DOHH2 (cell line): Measurements from ENCODE around the gene DNASE1.
"Not testable (repeated sequence)": the region's sequence is repeated elsewhere in the genome, so short reads cannot be mapped to it uniquely, and the experiment has no call there.

Source experiments
- H3F3A ChIP-seq: fragments of 200-600 bp; sonication (generic), shearing (Covaris generic); 2 replicates; pipeline ENCODE4 v1.6.0; 2016; ENCODE audit warnings: antibody characterized with exemption, mild to moderate bottlenecking; ENCODE audit not compliant: control insufficient read depth, insufficient read depth
- H3K27ac ChIP-seq: fragments of 200-600 bp; sonication (generic); 2 replicates; pipeline ENCODE4 v1.5.1; 2014; ENCODE audit warnings: low read depth, mild to moderate bottlenecking, low read length, moderate library complexity
- H3K27me3 ChIP-seq: fragments of 200-600 bp; sonication (generic); 2 replicates; pipeline ENCODE4 v1.6.1; 2014; ENCODE audit warnings: mild to moderate bottlenecking, low read length, mixed read lengths; ENCODE audit not compliant: control insufficient read depth
- H3K36me3 ChIP-seq: fragments of 200-600 bp; sonication (generic); 2 replicates; pipeline ENCODE4 v1.6.1; 2014; ENCODE audit warnings: mild to moderate bottlenecking, low read length, moderate library complexity, mixed read lengths; ENCODE audit not compliant: control insufficient read depth
- H3K4me1 ChIP-seq: fragments of 200-600 bp; sonication (generic); 2 replicates; pipeline ENCODE4 v1.6.1; 2014; ENCODE audit warnings: mild to moderate bottlenecking, low read length, mixed read lengths; ENCODE audit not compliant: control insufficient read depth
- H3K4me2 ChIP-seq: fragments of 200-600 bp; sonication (generic); 2 replicates; pipeline ENCODE4 v1.6.0; 2014; ENCODE audit warnings: mild to moderate bottlenecking, low read length, moderate library complexity
- H3K4me3 ChIP-seq: fragments of 200-600 bp; sonication (generic); 2 replicates; pipeline ENCODE4 v1.5.1; 2014; ENCODE audit warnings: mild to moderate bottlenecking, low read length, mixed read lengths
- H3K79me2 ChIP-seq: fragments of 200-600 bp; sonication (generic); 2 replicates; pipeline ENCODE4 v1.6.1; 2014; ENCODE audit warnings: mild to moderate bottlenecking, low read length, mixed read lengths; ENCODE audit not compliant: control insufficient read depth
- H3K9me2 ChIP-seq: fragments of 200-600 bp; sonication (generic); replicated peaks from 2 replicates; pipeline ENCODE4 v1.6.1; 2014; ENCODE audit warnings: mild to moderate bottlenecking, low read length, mixed read lengths; ENCODE audit not compliant: control insufficient read depth
- H3K9me3 ChIP-seq: fragments of 200-600 bp; sonication (generic); 2 replicates; pipeline ENCODE4 v1.6.1; 2014; ENCODE audit warnings: antibody characterized with exemption, low read length, mixed read lengths; ENCODE audit not compliant: control insufficient read depth, insufficient read depth
- H4K20me1 ChIP-seq: fragments of 200-600 bp; sonication (generic); 2 replicates; pipeline ENCODE4 v1.6.0; 2014; ENCODE audit warnings: low read depth, mild to moderate bottlenecking, antibody characterized with exemption, low read length, moderate library complexity; ENCODE audit not compliant: control insufficient read depth, insufficient read depth
- EZH2phosphoT487 ChIP-seq: fragments of 200-600 bp; sonication (generic); IDR thresholded peaks from 2 replicates; pipeline ENCODE4 v1.6.1; 2017; ENCODE audit warnings: borderline replicate concordance, mild to moderate bottlenecking, antibody characterized with exemption, low read length, moderate library complexity, mixed read lengths
- TF ChIP-seq, protein P1 (sequence below): fragments of 200-600 bp; sonication (generic); IDR thresholded peaks from one replicate; pipeline ENCODE4 v1.5.1; 2014; ENCODE audit warnings: antibody characterized with exemption, mild to moderate bottlenecking, low read depth, low read length; ENCODE audit not compliant: poor library complexity, severe bottlenecking

The DNASE1 gene

DNA sequence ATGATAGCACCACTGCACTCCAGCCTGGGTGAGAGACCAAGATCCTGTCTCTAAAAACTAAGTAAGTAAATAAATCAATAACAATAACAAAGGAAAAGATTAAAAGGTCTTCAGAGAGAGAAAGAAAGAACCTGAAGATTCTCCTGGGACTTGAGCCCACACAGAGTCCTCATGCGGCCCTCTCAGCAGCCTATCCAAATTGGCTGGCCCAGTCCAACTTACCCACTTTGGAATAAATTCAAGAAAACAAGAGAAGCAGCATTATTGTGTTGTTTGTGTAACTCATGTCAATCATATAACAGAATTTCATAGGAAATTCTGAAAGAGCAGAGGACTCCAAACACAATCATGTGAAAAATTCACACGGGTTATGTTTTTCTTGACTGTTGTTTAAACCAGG is 46.9 kb upstream of the DNASE1 start:
- Histone ChIP-seq H3F3A (peaks cover 24% of the 10 kb centered on the region), H4K20me1 (no peaks in the 10 kb centered on the region), H3K4me1 (peaks cover 47% of the 10 kb centered on the region), H3K79me2 (peaks cover 64% of the 10 kb centered on the region), H3K4me3 (peak overlapping the region; percentile 68), H3K27ac (peak overlapping the region; percentile 86), H3K9me3 (peaks cover 9% of the 10 kb centered on the region; the same call in 1 of the 2 replicates), H3K36me3 (peaks cover 75% of the 10 kb centered on the region), H3K9me2 (no peaks in the 10 kb centered on the region), H3K4me2 (peak overlapping the region; percentile 78), H3K27me3 (no peaks in the 10 kb centered on the region)
- no peak for TF ChIP-seq EZH2phosphoT487
- TF ChIP-seq, protein P1, sequence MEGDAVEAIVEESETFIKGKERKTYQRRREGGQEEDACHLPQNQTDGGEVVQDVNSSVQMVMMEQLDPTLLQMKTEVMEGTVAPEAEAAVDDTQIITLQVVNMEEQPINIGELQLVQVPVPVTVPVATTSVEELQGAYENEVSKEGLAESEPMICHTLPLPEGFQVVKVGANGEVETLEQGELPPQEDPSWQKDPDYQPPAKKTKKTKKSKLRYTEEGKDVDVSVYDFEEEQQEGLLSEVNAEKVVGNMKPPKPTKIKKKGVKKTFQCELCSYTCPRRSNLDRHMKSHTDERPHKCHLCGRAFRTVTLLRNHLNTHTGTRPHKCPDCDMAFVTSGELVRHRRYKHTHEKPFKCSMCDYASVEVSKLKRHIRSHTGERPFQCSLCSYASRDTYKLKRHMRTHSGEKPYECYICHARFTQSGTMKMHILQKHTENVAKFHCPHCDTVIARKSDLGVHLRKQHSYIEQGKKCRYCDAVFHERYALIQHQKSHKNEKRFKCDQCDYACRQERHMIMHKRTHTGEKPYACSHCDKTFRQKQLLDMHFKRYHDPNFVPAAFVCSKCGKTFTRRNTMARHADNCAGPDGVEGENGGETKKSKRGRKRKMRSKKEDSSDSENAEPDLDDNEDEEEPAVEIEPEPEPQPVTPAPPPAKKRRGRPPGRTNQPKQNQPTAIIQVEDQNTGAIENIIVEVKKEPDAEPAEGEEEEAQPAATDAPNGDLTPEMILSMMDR, result no peak

DNA sequence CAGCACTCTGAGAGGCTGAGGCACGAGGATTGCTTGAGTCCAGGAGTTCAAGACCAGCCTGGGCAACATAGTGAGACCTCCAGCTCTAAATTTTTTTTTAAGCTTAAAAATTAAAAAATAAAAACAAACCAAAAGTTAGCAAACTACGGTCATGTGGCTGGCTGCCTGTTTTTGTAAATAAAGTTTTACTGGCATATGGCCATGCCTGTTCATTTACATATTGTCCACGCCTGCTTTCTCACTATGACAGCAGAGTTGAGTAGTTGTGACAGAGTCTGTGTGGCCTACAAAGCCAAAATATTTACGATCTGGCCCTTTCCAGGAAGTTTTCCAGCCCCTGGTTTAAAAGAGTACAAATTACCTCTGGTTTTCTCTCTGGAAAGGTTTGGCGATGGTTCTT is 46.4 kb upstream of the DNASE1 start:
- H3K9me3 ChIP-seq, result peaks cover 9% of the 10 kb centered on the region; the same call in 1 of the 2 replicates
- no peaks in the 10 kb centered on the region for H3K9me2 ChIP-seq
- peak overlapping the region; percentile 86 for H3K27ac ChIP-seq
- H3K4me2 ChIP-seq, result peak overlapping the region; percentile 78
- peak overlapping the region; percentile 68 for H3K4me3 ChIP-seq
- no peaks in the 10 kb centered on the region for H4K20me1 ChIP-seq
- H3K36me3 ChIP-seq, result peaks cover 75% of the 10 kb centered on the region
- TF ChIP-seq EZH2phosphoT487, result no peak
- TF ChIP-seq, protein P1, result no peak
- H3K4me1 ChIP-seq, result peaks cover 47% of the 10 kb centered on the region
- H3F3A ChIP-seq, result peaks cover 24% of the 10 kb centered on the region
- H3K79me2 ChIP-seq, result peaks cover 68% of the 10 kb centered on the region
- H3K27me3 ChIP-seq, result no peaks in the 10 kb centered on the region

DNA sequence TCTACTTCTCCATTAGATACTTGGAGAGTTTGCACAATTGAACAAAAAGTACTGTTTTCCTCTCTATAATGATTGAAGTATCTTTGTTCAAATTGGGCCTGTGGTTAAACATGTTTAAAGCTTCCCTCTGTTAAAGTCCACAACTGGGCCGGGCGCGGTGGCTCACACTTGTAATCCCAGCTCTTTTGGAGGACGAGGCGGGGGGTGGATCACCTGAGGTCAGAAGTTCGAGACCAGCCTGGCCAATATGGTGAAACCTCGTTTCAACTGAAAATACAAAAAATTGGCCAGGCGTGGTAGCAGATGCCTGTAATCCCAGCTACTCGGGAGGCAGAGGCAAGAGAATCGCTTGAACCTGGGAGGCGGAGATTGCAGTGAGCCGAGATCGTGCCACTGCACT is 45.5 kb upstream of the DNASE1 start:
- not testable (repeated sequence) for H3K9me2 ChIP-seq, H4K20me1 ChIP-seq, H3K9me3 ChIP-seq, H3K27me3 ChIP-seq
- peaks cover 74% of the 10 kb centered on the region for H3K36me3 ChIP-seq
- H3K27ac ChIP-seq, result peak overlapping the region; percentile 86
- peak overlapping the region; percentile 78 for H3K4me2 ChIP-seq
- peaks cover 56% of the 10 kb centered on the region for H3K4me1 ChIP-seq
- H3K79me2 ChIP-seq, result peaks cover 77% of the 10 kb centered on the region
- peaks cover 26% of the 10 kb centered on the region for H3F3A ChIP-seq
- H3K4me3 ChIP-seq, result peak overlapping the region; percentile 68

DNA sequence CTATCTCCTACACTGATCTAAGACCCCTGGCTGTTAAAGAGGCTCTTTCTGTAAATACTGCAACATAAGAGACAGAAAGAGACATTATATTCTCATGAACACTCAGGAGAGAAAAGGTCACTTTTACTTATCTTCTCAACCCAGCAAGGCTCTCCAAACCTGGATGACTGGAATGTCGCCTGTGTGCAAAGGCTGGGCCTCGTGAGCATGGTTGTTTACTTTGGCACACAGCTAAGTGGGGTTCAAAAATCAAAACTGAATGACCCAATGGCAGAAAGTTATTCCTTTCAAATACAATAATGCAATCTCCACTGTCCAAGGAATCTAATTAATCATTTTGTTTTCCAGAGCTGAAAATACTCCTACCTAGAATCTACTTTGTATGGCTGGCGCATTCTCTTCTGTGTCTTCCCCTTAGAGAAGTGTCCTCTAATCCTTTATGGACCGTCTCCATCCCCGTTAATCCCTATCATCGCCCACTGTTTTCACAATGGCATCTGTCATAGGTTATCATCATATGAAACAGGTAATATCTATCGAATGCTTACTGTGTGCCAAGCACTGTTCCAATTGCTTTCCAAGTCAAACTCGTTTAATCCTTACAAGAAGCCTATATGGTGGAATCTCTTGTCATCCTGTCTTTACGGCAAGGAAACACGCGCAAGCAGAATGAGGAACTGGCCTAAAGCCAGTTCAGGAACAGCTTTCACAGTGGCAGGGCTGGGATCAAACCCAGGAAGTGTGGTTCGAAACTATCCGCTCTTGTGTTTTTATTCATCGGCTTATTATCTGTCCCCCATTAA is 44.4 kb upstream of the DNASE1 start:
- Histone ChIP-seq H4K20me1 (no peaks in the 10 kb centered on the region), H3K4me2 (peak overlapping the region; percentile 83), H3K27me3 (no peaks in the 10 kb centered on the region), H3K4me3 (peak overlapping the region; percentile 98), H3K79me2 (peaks cover 88% of the 10 kb centered on the region), H3K9me3 (peaks cover 9% of the 10 kb centered on the region; the same call in 1 of the 2 replicates), H3F3A (peaks cover 26% of the 10 kb centered on the region), H3K9me2 (no peaks in the 10 kb centered on the region), H3K4me1 (peaks cover 68% of the 10 kb centered on the region), H3K36me3 (peaks cover 79% of the 10 kb centered on the region), H3K27ac (peak overlapping the region; percentile 82)
- TF ChIP-seq, protein P1, result no peak
- no peak for TF ChIP-seq EZH2phosphoT487
